Measurements from ENCODE around the gene ANXA4.
A peak's percentile ranks its signal among the peaks of the same experiment; 100 is the strongest.
"Not testable (repeated sequence)": the region's sequence is repeated elsewhere in the genome, so short reads cannot be mapped to it uniquely, and the experiment has no call there.

Gene ANXA4

GRCh38 chr2:69721022-69721421 lies 20.9 kb upstream of the ANXA4 start:
- DNase-seq, result no peak

- DNase-seq, result no peak
Observed at GRCh38 chr2:69723791-69724190, 18.1 kb upstream of the ANXA4 start.

GRCh38 chr2:69724540-69725159 lies 17.3 kb upstream of the ANXA4 start:
- peak; percentile 88 for DNase-seq

GRCh38 chr2:69725706-69726360 lies 16.1 kb upstream of the ANXA4 start:
- DNase-seq, result no peak

GRCh38 chr2:69729266-69729665 lies 12.7 kb upstream of the ANXA4 start:
- DNase-seq, result no peak

GRCh38 chr2:69729781-69730180 lies 12.2 kb upstream of the ANXA4 start:
- no peak for DNase-seq

- DNase-seq, result no peak
Observed at GRCh38 chr2:69731147-69731970, 10.6 kb upstream of the ANXA4 start.

GRCh38 chr2:69733342-69734034 lies 8.4 kb upstream of the ANXA4 start:
- no peak for DNase-seq

- DNase-seq, result no peak
Observed at GRCh38 chr2:69734035-69734611, 7.8 kb upstream of the ANXA4 start.

- no peak for DNase-seq
Observed at GRCh38 chr2:69734854-69735544, 6.9 kb upstream of the ANXA4 start.

GRCh38 chr2:69735686-69736085 lies 6.2 kb upstream of the ANXA4 start:
- no peak for DNase-seq

GRCh38 chr2:69738149-69738548 lies 3.8 kb upstream of the ANXA4 start:
- DNase-seq, result not testable (repeated sequence)

- DNase-seq, result no peak
Observed at GRCh38 chr2:69740502-69740951, 1.4 kb upstream of the ANXA4 start.

GRCh38 chr2:69741229-69741574 lies 732 bp upstream of the ANXA4 start:
- DNase-seq, result peak; percentile 47

GRCh38 chr2:69742322-69742952 lies 503 bp downstream of the ANXA4 start:
- DNase-seq, result no peak

- DNase-seq, result no peak
Observed at GRCh38 chr2:69743847-69744264, 1.9 kb downstream of the ANXA4 start.

- no peak for DNase-seq
Observed at GRCh38 chr2:69744456-69744855, 2.5 kb downstream of the ANXA4 start.

GRCh38 chr2:69745035-69745434 lies 3.1 kb downstream of the ANXA4 start:
- no peak for DNase-seq

- no peak for DNase-seq
Observed at GRCh38 chr2:69750246-69750645, 8.3 kb downstream of the ANXA4 start.

- no peak for DNase-seq
Observed at GRCh38 chr2:69753659-69754363, 11.9 kb downstream of the ANXA4 start.

GRCh38 chr2:69754633-69755032 lies 12.7 kb downstream of the ANXA4 start:
- DNase-seq, result no peak

Measured in activated CD4-positive, alpha-beta T cell treated with anti-CD3 and anti-CD28 coated beads, Interleukin-10, Interleukin-2, amounts not matched to agents 100 ng/mL and 50 ng/mL, durations not matched to agents 16 hours and 8 hours (primary cell).